ENCODE data around the gene POTEF. TPM values are rescaled to one million over a fixed set of nuclear protein-coding genes. Genes with fewer than 3 reads are reported as not detected.
"Not testable (repeated sequence)": the region's sequence is repeated elsewhere in the genome, so short reads cannot be mapped to it uniquely, and the experiment has no call there.

Gene POTEF
- total RNA-seq, 4 donors from 2014 or later, result not detected

DNA sequence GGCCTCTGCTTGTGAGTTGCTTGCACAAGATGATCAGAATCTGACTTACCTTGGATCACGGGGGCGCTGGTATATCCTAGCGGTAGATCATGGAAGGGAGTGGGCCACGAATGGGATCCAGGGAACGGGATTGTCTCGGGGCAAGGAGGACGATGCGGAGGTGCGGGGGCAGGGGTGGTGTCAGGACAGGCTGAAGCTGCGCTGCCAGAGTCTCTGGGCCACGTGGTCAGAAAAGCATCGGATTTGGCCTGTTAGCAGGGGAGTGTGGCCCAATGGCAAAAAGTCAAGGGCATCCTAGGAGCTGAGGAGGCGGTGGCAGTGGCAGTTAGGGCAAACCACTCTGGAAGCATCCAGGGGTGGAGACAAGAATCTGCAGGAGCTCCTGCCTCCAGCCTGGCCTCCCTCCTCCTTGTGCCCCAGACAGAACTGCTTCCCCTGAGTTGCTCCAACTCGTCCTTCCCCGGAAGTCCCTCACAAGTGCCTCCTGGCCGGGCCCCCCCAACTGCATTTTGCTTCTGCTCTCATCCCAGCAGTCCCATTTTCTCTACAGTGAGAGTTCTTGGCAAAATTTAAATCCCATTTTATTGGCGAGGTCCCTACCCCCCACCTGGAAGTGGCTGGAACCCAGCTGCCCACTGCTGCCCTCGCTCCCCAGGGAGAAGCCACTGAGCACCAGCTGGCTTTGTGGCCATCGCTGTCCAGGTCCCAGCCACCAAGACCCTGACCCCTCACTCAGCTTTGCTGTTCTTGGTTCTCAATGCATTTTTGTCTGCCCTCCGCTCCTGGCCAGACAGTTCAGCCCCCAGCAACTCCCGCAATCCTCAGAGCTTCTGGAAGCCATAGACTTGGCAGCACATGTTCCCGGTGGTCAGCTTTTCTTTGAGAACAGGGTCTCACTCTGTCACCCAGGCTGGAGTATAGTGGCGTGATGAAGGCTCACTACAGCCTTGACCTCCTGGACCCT is 21.4 kb upstream of the POTEF start:
- no peak overlapping the region for H3K27ac ChIP-seq
- 92% methylated on average over 6 to 23 of the region's 23 CpGs for WGBS, 2 donors (ENCODE audit: low coverage in 1 of 2)
- peaks cover 9% of the 10 kb centered on the region for H3K27me3 ChIP-seq
- intact Hi-C loops (cut with DNase I; ENCODE audit: low total_unique reads) (no loop called here), in situ Hi-C loops (cut with MboI; ENCODE audit: low pct_ligation_motif_present in 1 of 4, low pct_unique_long_range_greater_than_20kb in 1 of 4, low sequenced_read_pairs in 3 of 4) (loop anchor here in 2 of 4 donors (25.0 kb wide), 1 partner anchor 187 kb away; the partner anchor contains the start of gene IMP4 (in 2 of the 2))
- no peak for DNase-seq
- no peak overlapping the region for H3K4me3 ChIP-seq
- H3K4me1 ChIP-seq, result peaks cover 0 to under 1% (median under 1%) of the 10 kb centered on the region in 4 donors
- TF ChIP-seq CTCF (IDR thresholded peaks at IDR 0.05), result no peak
- no peak for TF ChIP-seq POLR2AphosphoS5 (IDR thresholded peaks at IDR 0.05)
- TF ChIP-seq EP300 (IDR thresholded peaks at IDR 0.05; ENCODE audit: low read depth), result no peak
- no peaks in the 10 kb centered on the region for H3K36me3 ChIP-seq
- no peaks in the 10 kb centered on the region for H3K9me3 ChIP-seq

GRCh38 chr2:130148515-130148914 is 19.5 kb upstream of the POTEF start:
- H3K27me3 ChIP-seq, result peaks cover 25% of the 10 kb centered on the region
- H3K9me3 ChIP-seq; H3K36me3 ChIP-seq; DNase-seq; in situ Hi-C loops (cut with MboI; ENCODE audit: low pct_ligation_motif_present in 1 of 4, low pct_unique_long_range_greater_than_20kb in 1 of 4, low sequenced_read_pairs in 3 of 4); intact Hi-C loops (cut with DNase I; ENCODE audit: low total_unique reads); H3K27ac ChIP-seq; H3K4me3 ChIP-seq: not testable (repeated sequence)
- 49 to 75% methylated on average over 4 to 6 of the region's 6 CpGs for WGBS, 2 donors (ENCODE audit: low coverage in 1 of 2)
- peaks cover 0 to 11% (median 3%) of the 10 kb centered on the region in 4 donors for H3K4me1 ChIP-seq

- intact Hi-C loops (cut with DNase I; ENCODE audit: low total_unique reads); H3K27ac ChIP-seq; in situ Hi-C loops (cut with MboI; ENCODE audit: low pct_ligation_motif_present in 1 of 4, low pct_unique_long_range_greater_than_20kb in 1 of 4, low sequenced_read_pairs in 3 of 4); H3K36me3 ChIP-seq; H3K9me3 ChIP-seq: not testable (repeated sequence)
- peaks cover 30% of the 10 kb centered on the region for H3K27me3 ChIP-seq
- WGBS, 2 donors (ENCODE audit: low coverage in 1 of 2), result 8% methylated on average over 16 of the region's 30 CpGs; no CpG with 5 or more reads in 1 of the 2 donors
- H3K4me1 ChIP-seq, result peaks cover 0 to 11% (median 3%) of the 10 kb centered on the region in 4 donors
- DNase-seq, result peak; percentile 50
- H3K4me3 ChIP-seq, result peak within 1 kb of the TSS in 3 of 4 donors; percentile 19 to 48 (median 30)
Observed at GRCh38 chr2:130145006-130145414, 16.0 kb upstream of the POTEF start, which contains the start of gene CCDC74B. CCDC74B (minus strand) TSS chr2:130145112; CDS start chr2:130144996, 116 bp downstream.

- 50% methylated on average over 18 of the region's 28 CpGs; no CpG with 5 or more reads in 1 of the 2 donors for WGBS, 2 donors (ENCODE audit: low coverage in 1 of 2)
Observed at GRCh38 chr2:130143266-130144039, 14.4 kb upstream of the POTEF start.

GRCh38 chr2:130142396-130143265 is 13.6 kb upstream of the POTEF start:
- WGBS, 2 donors (ENCODE audit: low coverage in 1 of 2), result 95% methylated on average over 11 of the region's 13 CpGs; no CpG with 5 or more reads in 1 of the 2 donors
- H3K4me3 ChIP-seq; H3K9me3 ChIP-seq; H3K27ac ChIP-seq; H3K36me3 ChIP-seq; intact Hi-C loops (cut with DNase I; ENCODE audit: low total_unique reads); DNase-seq; in situ Hi-C loops (cut with MboI; ENCODE audit: low pct_ligation_motif_present in 1 of 4, low pct_unique_long_range_greater_than_20kb in 1 of 4, low sequenced_read_pairs in 3 of 4): not testable (repeated sequence)
- Histone ChIP-seq H3K27me3 (peaks cover 30% of the 10 kb centered on the region), H3K4me1 (peaks cover 0 to 11% (median 3%) of the 10 kb centered on the region in 4 donors)

More at GRCh38 chr2:130143266-130144039, 14.4 kb upstream of the POTEF start:
- in situ Hi-C loops (cut with MboI; ENCODE audit: low pct_ligation_motif_present in 1 of 4, low pct_unique_long_range_greater_than_20kb in 1 of 4, low sequenced_read_pairs in 3 of 4); H3K9me3 ChIP-seq; H3K27ac ChIP-seq; intact Hi-C loops (cut with DNase I; ENCODE audit: low total_unique reads); H3K36me3 ChIP-seq; DNase-seq: not testable (repeated sequence)
- H3K4me3 ChIP-seq, result peak overlapping the region in 2 of 4 donors; percentile 30 to 48
- H3K4me1 ChIP-seq, result peaks cover 0 to 11% (median 3%) of the 10 kb centered on the region in 4 donors
- H3K27me3 ChIP-seq, result peaks cover 30% of the 10 kb centered on the region

GRCh38 chr2:130141645-130142370 is 12.8 kb upstream of the POTEF start:
- in situ Hi-C loops (cut with MboI; ENCODE audit: low pct_ligation_motif_present in 1 of 4, low pct_unique_long_range_greater_than_20kb in 1 of 4, low sequenced_read_pairs in 3 of 4); H3K36me3 ChIP-seq; H3K27ac ChIP-seq; intact Hi-C loops (cut with DNase I; ENCODE audit: low total_unique reads); H3K9me3 ChIP-seq; H3K4me3 ChIP-seq; DNase-seq: not testable (repeated sequence)
- 82% methylated on average over 7 of the region's 22 CpGs; no CpG with 5 or more reads in 1 of the 2 donors for WGBS, 2 donors (ENCODE audit: low coverage in 1 of 2)
- Histone ChIP-seq H3K4me1 (peaks cover 0 to 11% (median 3%) of the 10 kb centered on the region in 4 donors), H3K27me3 (peaks cover 29% of the 10 kb centered on the region)

DNA sequence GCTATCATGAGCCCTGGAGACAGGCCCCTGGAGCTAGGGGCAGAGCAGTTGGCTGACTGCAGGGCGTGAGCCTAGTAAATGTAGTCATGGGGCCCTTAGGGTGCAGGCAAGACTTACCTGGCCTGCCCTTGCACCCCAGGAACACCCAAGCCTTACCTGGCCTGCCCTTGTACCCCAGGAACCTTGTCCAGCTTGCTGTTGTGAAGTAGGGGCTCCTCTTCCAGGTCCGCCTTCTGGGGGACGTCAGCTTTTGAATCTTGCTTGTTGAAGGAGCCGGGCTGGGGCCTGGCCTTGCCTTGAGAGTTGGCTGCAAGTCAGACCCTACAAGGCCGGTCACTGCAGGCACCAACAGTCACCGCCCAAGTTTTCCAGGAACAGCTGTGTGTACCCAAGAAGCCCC is 12.0 kb upstream of the POTEF start:
- in situ Hi-C loops (cut with MboI; ENCODE audit: low pct_ligation_motif_present in 1 of 4, low pct_unique_long_range_greater_than_20kb in 1 of 4, low sequenced_read_pairs in 3 of 4); DNase-seq; H3K36me3 ChIP-seq; H3K9me3 ChIP-seq; intact Hi-C loops (cut with DNase I; ENCODE audit: low total_unique reads); H3K4me3 ChIP-seq; H3K27ac ChIP-seq: not testable (repeated sequence)
- WGBS, 2 donors (ENCODE audit: low coverage in 1 of 2), result no CpG with 5 or more reads among the region's 6 CpGs
- Histone ChIP-seq H3K27me3 (peaks cover 21% of the 10 kb centered on the region), H3K4me1 (peaks cover 0 to 11% (median 3%) of the 10 kb centered on the region in 4 donors)

DNA sequence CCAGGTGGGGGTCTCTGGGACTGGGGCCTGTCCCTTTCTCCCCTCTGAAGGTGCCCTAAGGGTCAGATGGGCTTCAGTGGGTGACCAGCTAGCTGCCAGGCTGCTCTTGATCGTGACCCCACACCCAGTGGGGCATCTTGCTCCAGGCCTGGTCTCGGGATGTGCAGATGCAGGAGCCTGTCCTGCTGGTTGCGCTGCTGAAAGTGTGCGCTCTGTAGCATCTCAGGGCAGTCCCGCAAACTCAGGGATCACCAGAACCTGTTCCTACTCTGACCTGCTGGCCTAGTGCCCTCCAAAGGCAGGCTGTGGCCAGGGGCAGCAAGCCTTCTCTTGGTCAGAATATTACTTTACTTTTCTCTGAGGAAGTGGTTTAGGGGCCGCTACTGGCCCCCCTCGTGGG is 11.5 kb upstream of the POTEF start:
- intact Hi-C loops (cut with DNase I; ENCODE audit: low total_unique reads); H3K36me3 ChIP-seq; in situ Hi-C loops (cut with MboI; ENCODE audit: low pct_ligation_motif_present in 1 of 4, low pct_unique_long_range_greater_than_20kb in 1 of 4, low sequenced_read_pairs in 3 of 4); H3K9me3 ChIP-seq; H3K4me3 ChIP-seq; H3K27ac ChIP-seq; DNase-seq: not testable (repeated sequence)
- 60% methylated on average over 4 of the region's 7 CpGs; no CpG with 5 or more reads in 1 of the 2 donors for WGBS, 2 donors (ENCODE audit: low coverage in 1 of 2)
- peaks cover 21% of the 10 kb centered on the region for H3K27me3 ChIP-seq
- H3K4me1 ChIP-seq, result peaks cover 0 to 11% (median 3%) of the 10 kb centered on the region in 4 donors

Measured in transverse colon (tissue), 4 donors.